A673 (cell line): Measurements from ENCODE around the gene AHDC1.

Source experiments
- CTCF ChIP-seq: fragments of 300-800, 200-600 bp; sonication (generic); conservative IDR thresholded peaks from 2 replicates; pipeline ENCODE4 v1.5.1; 2017; ENCODE audit warnings: low read depth, mild to moderate bottlenecking, antibody characterized with exemption, low read length, moderate library complexity, mixed read lengths
- EZH2 ChIP-seq: fragments of 200-600 bp; sonication (generic); IDR thresholded peaks from 2 replicates; pipeline ENCODE4 v1.6.1; 2017; ENCODE audit warnings: borderline replicate concordance, low read depth, mild to moderate bottlenecking, mixed read lengths, antibody characterized with exemption, low read length; ENCODE audit not compliant: poor library complexity, severe bottlenecking

GRCh38 chr1:27491748-27492700, 111.9 kb downstream of the AHDC1 start:
- TF ChIP-seq EZH2 (no peak), CTCF (no peak)
